8988T (cell line): ENCODE measurements around the gene PAPPA.

Experiments used
- DNase-seq: peaks from one replicate; pipeline ENCODE4 v3.0.0; 2011

The PAPPA gene

DNA sequence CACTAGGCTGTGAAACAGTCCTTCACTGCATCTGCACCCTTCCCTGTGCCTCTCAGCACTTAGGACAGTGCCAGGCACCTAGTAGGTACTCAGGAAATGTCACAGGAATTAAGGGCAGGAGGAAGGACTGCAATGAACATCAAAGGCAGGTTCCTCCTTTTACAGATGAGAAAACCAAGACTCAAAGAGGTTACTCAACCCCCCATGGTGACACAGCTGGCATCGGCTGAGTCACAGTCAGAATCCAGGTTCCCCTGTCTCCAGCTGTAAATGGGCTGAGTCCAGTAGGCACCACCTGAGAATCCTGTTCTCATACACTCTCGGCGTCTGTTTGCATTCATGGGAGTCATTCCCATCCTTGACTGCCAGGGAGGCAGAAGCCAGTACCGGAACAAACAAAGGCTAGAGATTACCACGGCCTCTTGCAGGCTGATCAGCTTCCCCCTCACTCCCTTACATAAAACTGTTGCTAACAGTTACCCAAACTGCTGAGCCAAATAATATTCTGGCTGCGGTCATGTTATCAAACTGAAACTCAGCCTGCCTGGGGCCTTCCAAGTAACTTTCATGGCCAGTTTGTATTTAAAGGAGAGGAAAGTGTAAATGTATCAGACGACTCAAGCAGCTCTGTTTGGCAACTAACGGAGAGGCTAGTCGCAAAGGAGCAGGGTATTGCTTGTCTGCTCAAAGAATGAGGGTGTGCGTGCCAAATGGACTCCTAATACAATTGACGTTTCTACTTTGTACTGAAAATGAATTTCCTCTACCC lies 201.7 kb downstream of the PAPPA start:
- no peak for DNase-seq

GRCh38 chr9:116358251-116358650 lies 204.7 kb downstream of the PAPPA start:
- DNase-seq = no peak

GRCh38 chr9:116360016-116360415 lies 206.4 kb downstream of the PAPPA start:
- DNase-seq = no peak

GRCh38 chr9:116360989-116361388 lies 207.4 kb downstream of the PAPPA start:
- DNase-seq = no peak

DNA sequence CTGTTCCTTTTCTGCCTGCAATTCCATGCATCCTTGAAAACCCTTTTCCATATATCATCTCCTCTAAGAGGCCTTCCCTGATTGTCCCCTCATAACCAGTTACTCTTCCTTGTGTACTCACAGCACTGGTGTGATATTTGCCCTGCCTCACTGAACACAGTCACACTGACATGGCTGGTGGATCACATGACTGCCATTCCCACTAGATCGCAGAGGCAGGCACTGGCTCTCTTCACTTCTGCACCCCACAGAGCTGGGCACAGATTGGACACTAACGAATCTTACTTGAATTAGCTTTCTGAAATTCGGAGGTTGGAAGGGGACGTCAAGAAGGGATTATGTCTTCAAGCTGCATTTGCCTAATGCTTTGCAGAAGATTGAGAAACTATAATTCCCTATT lies 208.0 kb downstream of the PAPPA start:
- no peak for DNase-seq

GRCh38 chr9:116362493-116362892 lies 208.9 kb downstream of the PAPPA start:
- no peak for DNase-seq

- no peak for DNase-seq
These were observed 211.5 kb downstream of the PAPPA start for GRCh38 chr9:116365056-116365471.

DNA sequence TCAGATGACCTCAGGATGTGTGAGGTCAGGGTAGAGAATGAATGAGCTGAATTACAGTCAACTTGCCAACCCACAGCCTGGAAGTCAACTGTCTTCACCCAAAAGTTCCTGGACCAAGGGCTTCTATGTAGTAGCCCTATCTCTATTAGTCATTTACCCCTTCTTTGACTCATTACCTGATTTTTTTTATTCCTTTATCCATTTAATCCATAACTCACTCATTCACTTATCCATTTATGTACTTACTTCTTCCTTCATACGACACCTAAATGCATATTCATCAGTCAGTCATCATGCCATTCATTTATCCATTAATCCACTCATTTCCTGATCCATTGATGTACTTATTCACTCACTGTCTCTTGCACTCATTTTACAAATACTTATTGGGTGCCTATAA lies 212.7 kb downstream of the PAPPA start:
- DNase-seq = no peak

DNA sequence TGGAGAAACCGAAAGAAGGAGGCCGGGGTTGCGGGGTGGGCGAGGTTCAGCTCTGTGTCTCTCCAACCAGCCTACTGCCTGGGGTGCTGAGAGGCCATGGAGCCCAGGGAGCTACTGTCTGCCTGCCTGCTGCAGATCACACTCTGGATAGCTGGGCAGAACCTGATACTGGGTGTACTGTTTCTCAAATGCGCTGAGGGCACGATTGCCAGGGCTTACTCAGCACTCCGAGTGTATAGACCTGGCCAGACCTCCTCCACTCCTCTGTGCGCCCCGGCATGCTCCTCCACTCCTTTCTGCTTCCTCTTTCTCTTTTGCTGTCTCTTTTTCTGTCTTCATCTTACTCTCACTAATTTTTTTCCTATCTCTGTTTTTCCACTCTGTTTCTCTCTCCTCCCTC lies 215.1 kb downstream of the PAPPA start:
- DNase-seq = no peak

DNA sequence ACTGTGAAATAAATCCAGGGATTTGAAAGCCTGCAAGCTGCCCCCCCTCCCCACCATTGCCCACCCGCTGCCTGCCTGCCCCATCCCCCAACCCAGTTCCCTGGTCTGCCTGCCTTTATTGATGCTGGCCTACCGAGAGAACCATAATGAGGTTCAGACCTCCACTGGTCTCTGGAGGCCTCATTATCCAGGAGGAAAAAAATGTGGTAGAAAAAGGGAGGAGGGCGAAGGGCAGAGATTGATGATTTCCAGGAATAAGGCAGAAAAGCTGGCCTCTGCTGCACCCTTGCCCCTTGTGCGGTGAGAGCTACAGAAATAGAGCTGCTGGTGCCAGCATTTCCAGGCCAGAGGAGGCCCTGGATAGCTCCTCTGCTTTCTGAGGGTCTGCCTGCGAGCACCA lies 216.1 kb downstream of the PAPPA start:
- no peak for DNase-seq

DNA sequence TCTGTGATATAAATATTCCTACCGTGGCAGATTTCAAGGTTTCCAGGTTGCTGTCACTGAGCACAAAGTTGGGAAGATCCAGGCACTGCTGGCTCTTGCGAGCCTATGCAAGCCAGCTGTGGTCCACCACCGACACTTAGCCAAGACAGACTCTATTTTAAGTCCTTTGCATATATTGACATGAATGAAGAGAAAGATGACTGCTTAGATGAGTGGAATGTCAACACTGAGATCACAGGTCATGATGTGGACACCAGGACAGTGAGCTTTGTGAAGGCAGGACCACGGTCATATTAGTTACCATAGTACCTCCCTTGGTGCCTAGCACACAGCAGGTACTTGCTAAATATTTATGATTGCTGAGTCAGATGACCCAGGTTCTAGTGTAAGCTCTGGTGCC lies 217.0 kb downstream of the PAPPA start:
- no peak for DNase-seq

GRCh38 chr9:116372081-116372673 lies 218.6 kb downstream of the PAPPA start:
- DNase-seq = no peak

- no peak for DNase-seq
These were observed 219.2 kb downstream of the PAPPA start for GRCh38 chr9:116372786-116373185.

DNA sequence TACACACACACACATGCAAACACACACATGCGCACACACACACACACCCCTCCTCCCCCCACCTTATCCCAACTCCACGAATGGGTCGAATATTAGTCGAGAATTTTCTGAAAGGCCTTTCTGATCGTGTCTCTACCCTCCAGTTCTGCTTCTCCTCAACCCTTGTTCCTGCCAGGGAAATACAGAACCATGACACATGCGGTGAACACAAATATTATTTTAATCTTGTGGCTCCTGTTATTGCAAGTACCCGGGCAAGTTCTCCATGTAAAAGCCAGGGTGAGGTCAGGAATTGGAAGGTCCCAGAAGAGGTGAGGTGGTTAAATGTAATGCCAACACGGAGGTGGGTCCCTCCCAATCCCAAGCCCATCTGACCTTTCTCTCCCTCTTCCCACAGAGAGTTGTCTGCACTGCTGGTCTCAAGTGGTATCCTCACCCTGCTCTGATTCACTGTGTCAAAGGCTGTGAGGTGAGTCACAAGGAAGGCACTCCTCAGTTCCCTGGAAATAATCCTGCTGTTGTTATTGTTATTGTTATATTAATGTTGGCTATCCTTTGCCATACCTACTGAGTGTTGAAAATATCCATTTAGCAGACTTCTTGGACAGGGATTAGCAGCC lies 223.7 kb downstream of the PAPPA start:
- peak; percentile 19 for DNase-seq

DNA sequence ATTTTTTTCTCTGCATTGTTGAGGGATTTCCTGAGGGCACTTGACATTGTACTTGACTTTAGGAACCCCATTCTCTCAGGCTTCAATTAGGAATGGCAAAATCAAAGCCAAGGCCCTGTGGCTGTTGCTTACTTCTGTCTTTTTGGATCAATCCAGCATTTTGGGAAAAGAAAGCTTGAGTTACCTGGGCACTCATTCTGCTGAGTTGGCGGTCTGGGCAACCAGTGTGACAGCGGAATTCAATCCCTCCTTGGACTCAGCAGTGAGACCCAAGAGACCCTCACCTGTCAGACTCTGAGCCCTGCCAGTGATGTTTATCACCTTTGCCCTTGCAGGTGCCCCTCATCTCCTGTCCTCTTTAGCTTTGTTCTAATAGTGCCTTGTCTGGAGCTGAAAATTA lies 225.3 kb downstream of the PAPPA start:
- no peak for DNase-seq

DNA sequence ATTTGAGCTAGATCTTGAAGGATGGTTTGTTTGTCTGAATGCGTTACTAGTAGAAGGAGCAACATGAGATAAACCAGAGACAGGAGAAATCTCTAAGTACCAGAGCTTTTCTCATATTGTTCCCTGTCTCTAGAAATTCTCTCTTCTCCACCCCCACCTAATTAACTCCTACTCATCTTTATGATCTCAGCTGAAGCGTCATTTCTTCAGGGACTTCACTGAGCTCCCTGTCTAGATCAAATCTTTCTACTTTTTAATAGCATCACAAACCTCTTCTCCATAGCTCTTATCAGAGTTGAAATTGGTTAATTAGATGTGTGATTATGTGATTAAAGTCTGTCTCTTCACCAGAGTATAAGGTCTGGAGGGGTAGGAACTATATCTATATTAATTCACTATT lies 226.2 kb downstream of the PAPPA start:
- DNase-seq = no peak

- no peak for DNase-seq
These were observed 227.0 kb downstream of the PAPPA start for GRCh38 chr9:116380496-116380995.

DNA sequence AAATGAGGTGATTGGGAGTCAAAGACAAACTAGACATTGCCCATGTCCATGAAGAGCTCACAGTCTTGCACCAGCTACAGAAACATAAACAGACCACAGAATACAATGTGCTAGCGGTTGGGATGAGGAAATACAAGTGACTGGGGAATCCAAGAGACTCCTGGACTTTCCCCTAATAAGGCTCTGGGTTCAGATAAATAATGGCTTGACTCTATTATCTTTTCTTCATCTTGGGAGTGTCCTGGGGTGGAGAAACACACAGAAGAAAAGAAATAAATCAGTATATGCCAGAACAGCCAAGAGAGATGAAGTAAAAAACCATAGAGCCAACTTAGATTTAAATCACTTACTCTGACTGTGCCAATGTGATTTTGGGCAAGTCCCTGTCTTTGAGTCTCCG lies 227.8 kb downstream of the PAPPA start:
- no peak for DNase-seq

GRCh38 chr9:116382053-116382452 lies 228.5 kb downstream of the PAPPA start:
- no peak for DNase-seq

DNA sequence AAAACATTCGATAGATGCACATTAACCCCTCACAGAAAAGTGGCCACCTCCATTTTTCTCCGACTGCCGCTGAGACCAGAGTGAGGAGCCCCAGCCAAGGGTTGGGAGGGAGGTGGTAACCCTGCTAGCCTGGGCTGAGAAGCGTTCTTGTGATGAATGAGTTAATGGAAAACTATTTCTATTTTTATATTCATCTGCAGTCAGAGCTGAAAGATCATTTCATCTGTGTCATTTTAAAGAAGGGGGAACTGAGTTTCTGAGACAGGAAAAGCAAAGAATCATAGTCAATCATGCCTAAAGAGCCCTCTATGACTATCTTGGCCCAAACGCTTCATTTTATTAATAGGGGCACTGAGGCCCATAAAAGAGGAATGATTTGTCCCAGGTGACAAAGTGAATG lies 229.5 kb downstream of the PAPPA start:
- no peak for DNase-seq

- no peak for DNase-seq
These were observed 230.3 kb downstream of the PAPPA start for GRCh38 chr9:116383936-116384335.

- no peak for DNase-seq
These were observed 234.5 kb downstream of the PAPPA start for GRCh38 chr9:116387934-116388698.

GRCh38 chr9:116389541-116390302 lies 236.1 kb downstream of the PAPPA start:
- no peak for DNase-seq
